K562 (cell line): ENCODE results near the gene BHLHE40. TPM values are rescaled to one million over a fixed set of nuclear protein-coding genes. Genes with fewer than 3 reads are reported as not detected.

Source experiments
- ESRRA ChIP-seq: fragments of 450-650 bp; IDR thresholded peaks from 2 replicates; pipeline ENCODE4 v1.6.1; 2014; ENCODE audit warnings: low read depth, mild to moderate bottlenecking, moderate library complexity, borderline replicate concordance
- MAFF ChIP-seq: IDR thresholded peaks from 2 replicates; pipeline ENCODE4 v1.6.1; 2012; ENCODE audit warnings: low read length, improper control_type of control experiment
- MECOM ChIP-seq: fragments of 250-450 bp; sonication (Bioruptor Pico); IDR thresholded peaks from 2 replicates; pipeline ENCODE4 v1.8.0; 2022; ENCODE audit warnings: inconsistent platforms
- MTA2 ChIP-seq: fragments of 450-650 bp; IDR thresholded peaks from 2 replicates; pipeline ENCODE4 v1.6.1; 2016; ENCODE audit warnings: low read depth
- NFIX ChIP-seq: fragments of 250-450 bp; sonication (Bioruptor Pico); IDR thresholded peaks from 2 replicates; pipeline ENCODE4 v1.4.0; 2020; ENCODE audit warnings: low read depth, mild to moderate bottlenecking, moderate library complexity
- POLR2B ChIP-seq: fragments of 450-650 bp; IDR thresholded peaks from 2 replicates; pipeline ENCODE4 v1.6.1; 2018; ENCODE audit warnings: low read depth; ENCODE audit not compliant: partially characterized antibody
- SOX6 ChIP-seq: fragments of 450-650 bp; IDR thresholded peaks from 2 replicates; pipeline ENCODE4 v1.6.1; 2014; ENCODE audit warnings: mild to moderate bottlenecking
- SUPT5H ChIP-seq: fragments of 450-650 bp; IDR thresholded peaks from 2 replicates; pipeline ENCODE4 v1.6.1; 2016
- TSHZ1 ChIP-seq: fragments of 250-450 bp; sonication (Bioruptor Pico); IDR thresholded peaks from 2 replicates; pipeline ENCODE4 v1.4.0; 2020; ENCODE audit warnings: mild to moderate bottlenecking, moderate library complexity
- USF1 ChIP-seq: sonication (generic); formaldehyde crosslinking; IDR thresholded peaks from 2 replicates; pipeline ENCODE4 v1.9.0; 2022; ENCODE audit warnings: mild to moderate bottlenecking, missing genetic modification reagents
- ZBTB40 ChIP-seq, 2 experiments: fragments of 450-650 bp in 1 of 2; sonication (generic) in 1 of 2; formaldehyde crosslinking in 1 of 2; IDR thresholded peaks; 2 replicates each; pipeline versions ENCODE4 v1.7.1 to v1.9.0; 2016 to 2022; ENCODE audit warnings: inconsistent platforms in 1 of 2, mild to moderate bottlenecking in 1 of 2, missing genetic modification reagents in 1 of 2
- ZC3H8 ChIP-seq: fragments of 450-650 bp; IDR thresholded peaks from 2 replicates; pipeline ENCODE4 v1.6.1; 2017
- ZNF324 ChIP-seq: fragments of 250-450 bp; sonication (Bioruptor Pico); IDR thresholded peaks from 2 replicates; pipeline ENCODE4 v1.4.0; 2020; ENCODE audit warnings: mild to moderate bottlenecking
- polyA plus RNA-seq, 8 experiments: library from polyadenylated mRNA; depleted of rRNA in 4 of 8; stranded (reverse) in 5 of 8; unstranded in 3 of 8; fragments of >200 nt; fragmentation: Nextera tagmentation in 2 of 8; fragmentation: Illumina TruSeq in 1 of 8; extraction: Ambion mirVana in 2 of 8; extraction: Trizol in 1 of 8; gene quantifications; 2 replicates each; pipeline versions ENCODE4 v1.2.1 to v1.2.3, GENCODE V29; 2011 to 2014; ENCODE audit warnings: inconsistent platforms in 1 of 8, missing spikeins in 1 of 8
- total RNA-seq, 7 experiments: library from RNA; depleted of rRNA in 6 of 7; stranded (reverse); fragments of >200 nt in 6 of 7; fragmentation: Illumina TruSeq in 2 of 7; extraction: Trizol in 2 of 7; gene quantifications; 2 replicates each; pipeline versions ENCODE4 v1.2.1 to v1.2.3, GENCODE V29; 2011 to 2021; ENCODE audit warnings: low replicate concordance in 1 of 7

The BHLHE40 gene
- total and polyA plus RNA-seq, 9 of the 15 experiments (the other 6 are each of a cell fraction or from before 2014, with no cell fraction given), result 12.0 to 83.9 (median 31.4) TPM

- TF ChIP-seq ZBTB40 (IDR thresholded peaks at IDR 0.05) (0 out of 2 replicates have a peak, but pooled peaks have one; percentile 25), ZBTB40 (CRISPR knock-in tag; IDR thresholded peaks at IDR 0.05) (no peak), USF1 (no peak), SUPT5H (peak; percentile 41; the same call in 1 of the 2 replicates), POLR2B (peak; percentile 51), ESRRA (peak; percentile 64), TSHZ1 (CRISPR knock-in tag) (no peak), NFIX (no peak), MECOM (CRISPR knock-in tag) (peak; percentile 63; the same call in 1 of the 2 replicates), MAFF (peak; percentile 90), SOX6 (peak; percentile 88), ZC3H8 (no peak), ZNF324 (CRISPR knock-in tag) (no peak), MTA2 (peak; percentile 53; the same call in 1 of the 2 replicates)
Observed at GRCh38 chr3:5019411-5020241, 40.4 kb downstream of the BHLHE40 start (continued).
